ENCODE results near the gene RABGAP1L. TPM values are rescaled to one million over a fixed set of nuclear protein-coding genes. Genes with fewer than 3 reads are reported as not detected.

Gene RABGAP1L
- total and polyA plus RNA-seq, 10 of the 15 experiments (the other 5 are each of a cell fraction or from before 2014, with no cell fraction given) = 5.8 to 194 (median 113) TPM

Small RNAs within 50 kb of the gene (small RNA-seq; reads per million reads assigned to genes)
- gene BANF1P4 (not detected), gene RF00019 (not detected), gene RNU6-307P (not detected)

Other genes starting within 250 kb of the RABGAP1L start
- gene SERPINC1, start 242.2 kb upstream of the RABGAP1L start, total RNA-seq (2014; rRNA removed) = not detected in 2 replicates
- not detected in 2 replicates for gene SERPINC1, start 242.2 kb upstream of the RABGAP1L start, total RNA-seq (2014; rRNA removed; fragmentation: Illumina TruSeq; extraction: Trizol)
- gene SERPINC1, start 242.2 kb upstream of the RABGAP1L start, total RNA-seq (2021) = 0.44 and 0.61 TPM in 2 replicates
- not detected in 2 replicates for gene SERPINC1, start 242.2 kb upstream of the RABGAP1L start, polyA plus RNA-seq (2011; rRNA removed)
- not detected in 2 replicates for gene SERPINC1, start 242.2 kb upstream of the RABGAP1L start, polyA plus RNA-seq (2014; fragmentation: Illumina TruSeq; extraction: Trizol)
- gene SERPINC1, start 242.2 kb upstream of the RABGAP1L start, polyA plus RNA-seq (2014; fragmentation: Nextera tagmentation; extraction: Ambion mirVana) = under 1 TPM in 1 of 2 experiments, not detected in 1; 0.11 TPM
- not detected in 2 replicates for gene SERPINC1, start 242.2 kb upstream of the RABGAP1L start, polyA plus RNA-seq (2014; rRNA removed)
- not detected for gene SERPINC1, start 242.2 kb upstream of the RABGAP1L start, polyA plus RNA-seq (2016; fragmentation: Nextera tagmentation; extraction: Ambion mirVana)
- gene RC3H1, start 137.2 kb upstream of the RABGAP1L start, total RNA-seq (2014; rRNA removed) = 22.5 and 25.0 TPM in 2 replicates
- gene RC3H1, start 137.2 kb upstream of the RABGAP1L start, total RNA-seq (2014; rRNA removed; fragmentation: Illumina TruSeq; extraction: Trizol) = 30.9 and 34.7 TPM in 2 replicates
- gene RC3H1, start 137.2 kb upstream of the RABGAP1L start, total RNA-seq (2021) = 31.9 and 33.9 TPM in 2 replicates
- 18.2 and 19.3 TPM in 2 replicates for gene RC3H1, start 137.2 kb upstream of the RABGAP1L start, polyA plus RNA-seq (2011; rRNA removed)
- 9.9 and 11.7 TPM in 2 replicates for gene RC3H1, start 137.2 kb upstream of the RABGAP1L start, polyA plus RNA-seq (2014; fragmentation: Illumina TruSeq; extraction: Trizol)
- 1 to 10 TPM; 1.4 to 3.2 TPM for gene RC3H1, start 137.2 kb upstream of the RABGAP1L start, polyA plus RNA-seq (2014; fragmentation: Nextera tagmentation; extraction: Ambion mirVana)
- gene RC3H1, start 137.2 kb upstream of the RABGAP1L start, polyA plus RNA-seq (2014; rRNA removed) = 7.9 and 10.1 TPM in 2 replicates
- 10 to 100 TPM; 11.7 to 12.0 TPM for gene RC3H1, start 137.2 kb upstream of the RABGAP1L start, polyA plus RNA-seq (2016; fragmentation: Nextera tagmentation; extraction: Ambion mirVana)

Measured in GM12878 (cell line).